Neural crest cell (in vitro differentiated cells): Measurements from ENCODE around the gene ADGRV1. TPM values are rescaled to one million over a fixed set of nuclear protein-coding genes. Genes with fewer than 3 reads are reported as not detected.

Experiments
- DNase-seq: peaks from one replicate; pipeline ENCODE4 v3.0.0; 2021; ENCODE audit warnings: low read depth, mixed read lengths, low spot score
- H3K27ac Mint-ChIP-seq: one replicate; pipeline ENCODE4 v1.8.0; 2021; ENCODE audit warnings: mild to moderate bottlenecking, mixed read lengths; ENCODE audit not compliant: unreplicated experiment
- H3K27me3 Mint-ChIP-seq: 2 replicates; pipeline ENCODE4 v1.8.0; 2021; ENCODE audit warnings: low read depth, mild to moderate bottlenecking, mixed read lengths
- H3K36me3 Mint-ChIP-seq: 2 replicates; pipeline ENCODE4 v1.8.0; 2021; ENCODE audit warnings: low read depth, mild to moderate bottlenecking, mixed read lengths
- H3K4me1 Mint-ChIP-seq: 2 replicates; pipeline ENCODE4 v1.8.0; 2021; ENCODE audit warnings: mixed read lengths
- H3K4me3 Mint-ChIP-seq: one replicate; pipeline ENCODE4 v1.8.0; 2021; ENCODE audit warnings: mild to moderate bottlenecking, mixed read lengths
- H3K9me3 Mint-ChIP-seq: 2 replicates; pipeline ENCODE4 v1.8.0; 2021; ENCODE audit warnings: mixed read lengths
- total RNA-seq: library from RNA; stranded (reverse); gene quantifications from 2 replicates; pipeline ENCODE4 v1.2.1, GENCODE V29; 2021
- TF ChIP-seq, protein P1 (sequence below): fragments of 200-600 bp; sonication (generic); conservative IDR thresholded peaks from 2 replicates; pipeline ENCODE4 v1.5.0; 2021; ENCODE audit warnings: antibody characterized with exemption, mild to moderate bottlenecking

Gene ADGRV1
- total RNA-seq, 1 donor from 2014 or later = 43.4 TPM

DNA sequence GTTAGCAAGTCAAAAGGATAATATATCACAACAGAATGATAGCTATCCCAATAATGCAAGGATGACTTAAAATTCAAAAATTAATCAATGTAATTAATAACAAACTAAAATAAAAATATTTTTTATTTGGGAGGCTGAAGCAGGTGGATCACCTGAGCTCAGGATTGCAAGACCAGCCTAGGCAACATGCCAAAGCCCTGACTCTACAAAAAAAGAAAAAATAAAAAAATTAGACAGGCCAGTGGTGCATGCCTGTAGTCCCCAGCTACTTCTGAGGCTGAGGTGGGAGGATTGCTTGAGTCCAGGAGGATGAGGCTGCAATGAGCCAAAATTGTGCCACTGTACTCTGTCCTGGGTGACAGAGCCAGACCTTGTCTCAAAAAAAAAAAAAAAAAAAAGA is 399.3 kb downstream of the ADGRV1 start:
- DNase-seq = no peak
- H3K27me3 Mint-ChIP-seq = no peaks in the 10 kb centered on the region
- peaks cover 4% of the 10 kb centered on the region for H3K9me3 Mint-ChIP-seq
- no peaks in the 10 kb centered on the region for H3K36me3 Mint-ChIP-seq
- no peak overlapping the region for H3K4me3 Mint-ChIP-seq
- TF ChIP-seq, protein P1, sequence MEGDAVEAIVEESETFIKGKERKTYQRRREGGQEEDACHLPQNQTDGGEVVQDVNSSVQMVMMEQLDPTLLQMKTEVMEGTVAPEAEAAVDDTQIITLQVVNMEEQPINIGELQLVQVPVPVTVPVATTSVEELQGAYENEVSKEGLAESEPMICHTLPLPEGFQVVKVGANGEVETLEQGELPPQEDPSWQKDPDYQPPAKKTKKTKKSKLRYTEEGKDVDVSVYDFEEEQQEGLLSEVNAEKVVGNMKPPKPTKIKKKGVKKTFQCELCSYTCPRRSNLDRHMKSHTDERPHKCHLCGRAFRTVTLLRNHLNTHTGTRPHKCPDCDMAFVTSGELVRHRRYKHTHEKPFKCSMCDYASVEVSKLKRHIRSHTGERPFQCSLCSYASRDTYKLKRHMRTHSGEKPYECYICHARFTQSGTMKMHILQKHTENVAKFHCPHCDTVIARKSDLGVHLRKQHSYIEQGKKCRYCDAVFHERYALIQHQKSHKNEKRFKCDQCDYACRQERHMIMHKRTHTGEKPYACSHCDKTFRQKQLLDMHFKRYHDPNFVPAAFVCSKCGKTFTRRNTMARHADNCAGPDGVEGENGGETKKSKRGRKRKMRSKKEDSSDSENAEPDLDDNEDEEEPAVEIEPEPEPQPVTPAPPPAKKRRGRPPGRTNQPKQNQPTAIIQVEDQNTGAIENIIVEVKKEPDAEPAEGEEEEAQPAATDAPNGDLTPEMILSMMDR = no peak
- no peak overlapping the region for H3K27ac Mint-ChIP-seq
- no peaks in the 10 kb centered on the region for H3K4me1 Mint-ChIP-seq

DNA sequence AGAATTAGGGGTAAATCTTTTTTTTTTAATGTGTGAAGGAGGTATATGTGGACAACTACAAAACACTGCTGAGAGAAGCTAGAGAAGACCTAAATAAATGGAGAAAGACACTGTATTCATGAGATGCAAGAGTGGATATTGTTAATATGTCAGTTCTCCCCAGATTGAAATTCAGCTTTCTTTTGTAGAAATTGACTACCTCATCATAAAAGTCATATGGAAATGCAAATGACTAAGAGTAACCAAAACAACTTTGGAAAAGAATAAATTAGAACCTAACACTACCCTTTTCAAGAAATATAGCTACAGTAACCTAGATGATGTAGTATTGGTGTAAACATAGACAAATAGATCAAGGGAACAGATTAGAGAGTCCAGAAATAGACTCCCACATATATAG is 400.7 kb downstream of the ADGRV1 start:
- DNase-seq = no peak
- no peaks in the 10 kb centered on the region for H3K27me3 Mint-ChIP-seq
- TF ChIP-seq, protein P1 = no peak
- no peaks in the 10 kb centered on the region for H3K36me3 Mint-ChIP-seq
- H3K4me3 Mint-ChIP-seq = no peak overlapping the region
- no peaks in the 10 kb centered on the region for H3K4me1 Mint-ChIP-seq
- no peak overlapping the region for H3K27ac Mint-ChIP-seq
- H3K9me3 Mint-ChIP-seq = peaks cover 4% of the 10 kb centered on the region

DNA sequence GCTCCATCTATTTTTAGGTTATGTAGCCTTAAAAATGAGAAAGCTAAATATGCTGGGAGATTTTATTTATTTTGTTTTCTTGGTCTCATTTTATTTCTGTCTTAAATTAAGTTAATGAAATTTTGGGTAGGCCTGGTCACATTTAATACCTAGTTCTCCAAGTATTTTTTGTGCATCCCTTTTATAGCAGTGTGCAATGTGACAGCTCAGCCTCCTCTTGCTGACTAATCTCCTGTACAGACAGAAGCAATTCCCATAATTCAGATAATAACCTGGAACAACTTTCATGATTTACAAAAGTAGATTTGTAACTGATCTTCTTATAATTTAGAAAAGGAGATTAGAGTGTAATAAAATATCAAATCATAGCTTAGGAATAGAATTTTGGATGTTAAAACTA is 403.9 kb downstream of the ADGRV1 start:
- no peak overlapping the region for H3K4me3 Mint-ChIP-seq
- TF ChIP-seq, protein P1 = no peak

DNA sequence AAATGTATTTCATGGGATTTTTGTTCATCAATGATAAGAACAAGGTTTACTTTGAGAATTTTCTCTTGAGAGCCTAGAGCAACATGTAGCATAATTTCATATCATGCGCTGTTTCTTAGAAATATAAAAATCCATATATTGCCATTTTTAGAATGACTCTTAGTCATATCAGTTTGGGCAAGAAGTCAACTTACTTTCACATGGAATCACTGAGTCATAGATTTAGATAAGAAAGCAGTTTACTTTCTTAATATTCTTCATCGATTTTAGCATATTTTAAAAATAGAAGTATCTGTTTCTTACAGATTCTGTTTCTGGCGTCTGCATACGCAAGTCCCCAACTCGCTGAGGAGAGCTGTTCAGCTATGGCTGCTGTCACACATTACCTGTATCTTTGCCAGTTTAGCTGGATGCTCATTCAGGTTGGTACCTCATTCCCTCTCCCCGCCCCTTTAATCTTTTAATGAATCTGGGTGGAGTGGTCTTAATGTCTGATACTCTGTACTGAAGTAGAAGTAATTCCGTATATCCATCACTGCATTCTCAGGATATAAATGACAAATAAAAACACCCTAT is 406.6 kb downstream of the ADGRV1 start:
- no peak overlapping the region for H3K27ac Mint-ChIP-seq

More for the DNA sequence above, 403.9 kb downstream of the ADGRV1 start:
- DNase-seq = no peak
- Mint-ChIP-seq H3K27me3 (no peaks in the 10 kb centered on the region), H3K27ac (no peak overlapping the region), H3K36me3 (peaks cover 13% of the 10 kb centered on the region), H3K9me3 (peaks cover 4% of the 10 kb centered on the region), H3K4me1 (no peaks in the 10 kb centered on the region)

DNA sequence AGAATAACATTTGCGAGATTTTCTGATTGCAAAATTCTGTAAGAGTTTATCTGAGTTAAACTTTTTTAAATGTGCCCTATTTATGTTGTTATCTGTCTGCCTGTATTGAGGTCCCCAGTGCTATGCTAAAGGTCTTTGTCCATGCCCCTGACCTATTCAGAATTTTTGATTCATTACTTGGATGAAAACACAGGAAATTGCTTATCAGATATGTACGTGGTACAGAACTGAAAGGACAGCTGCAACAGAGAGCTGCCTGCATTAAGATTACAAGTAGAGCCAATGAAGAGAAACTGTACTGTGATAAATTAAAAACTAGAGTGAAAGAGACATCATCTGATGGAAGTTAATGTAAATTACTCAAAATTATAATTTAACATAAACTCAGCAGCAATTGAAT is 408.8 kb downstream of the ADGRV1 start:
- H3K4me1 Mint-ChIP-seq = no peaks in the 10 kb centered on the region
- H3K9me3 Mint-ChIP-seq = peaks cover 11% of the 10 kb centered on the region
- no peak overlapping the region for H3K27ac Mint-ChIP-seq
- TF ChIP-seq, protein P1 = no peak
- H3K27me3 Mint-ChIP-seq = no peaks in the 10 kb centered on the region
- peaks cover 38% of the 10 kb centered on the region for H3K36me3 Mint-ChIP-seq
- no peak for DNase-seq
- no peak overlapping the region for H3K4me3 Mint-ChIP-seq

More for the DNA sequence above, 406.6 kb downstream of the ADGRV1 start:
- TF ChIP-seq, protein P1 = no peak
- H3K9me3 Mint-ChIP-seq = peaks cover 3% of the 10 kb centered on the region
- no peaks in the 10 kb centered on the region for H3K27me3 Mint-ChIP-seq
- H3K4me3 Mint-ChIP-seq = no peak overlapping the region
- DNase-seq = no peak
- peaks cover 22% of the 10 kb centered on the region for H3K36me3 Mint-ChIP-seq
- no peaks in the 10 kb centered on the region for H3K4me1 Mint-ChIP-seq
